HL-60/S4 treated with phorbol 12-myristate 13-acetate at 8.2 ng/mL for 4 days and 3 days (cell line): ENCODE results near the gene CAPS.
"Not testable (repeated sequence)": the region's sequence is repeated elsewhere in the genome, so short reads cannot be mapped to it uniquely, and the experiment has no call there.

ENCODE experiments used
- in situ Hi-C: fragments of 300-500 bp; cut with MboI; formaldehyde crosslinking; loops from 2 replicates; pipeline ENCODE4 v1.15.0; 2022; ENCODE audit warnings: low sequenced_read_pairs

CAPS gene

GRCh38 chr19:5913739-5914357 is at the start of gene CAPS:
Gene CAPS (plus strand): TSS chr19:5914254. CDS start chr19:5914407, 153 bp downstream.
- in situ Hi-C loops, result no loop called here

GRCh38 chr19:5864725-5865486 is 49.1 kb upstream of the CAPS start:
- in situ Hi-C loops, result no loop called here

GRCh38 chr19:5865772-5866171 is 48.3 kb upstream of the CAPS start:
- in situ Hi-C loops, result no loop called here

GRCh38 chr19:5867201-5868136 is 46.6 kb upstream of the CAPS start:
- in situ Hi-C loops, result no loop called here

GRCh38 chr19:5870986-5871394 is 43.1 kb upstream of the CAPS start:
- in situ Hi-C loops, result no loop called here

GRCh38 chr19:5873617-5874199 is 40.3 kb upstream of the CAPS start:
- in situ Hi-C loops, result no loop called here

- in situ Hi-C loops, result not testable (repeated sequence)
Observed at GRCh38 chr19:5874496-5874895, 39.6 kb upstream of the CAPS start.

GRCh38 chr19:5877427-5877826 is 36.6 kb upstream of the CAPS start:
- in situ Hi-C loops, result no loop called here

- in situ Hi-C loops, result no loop called here
Observed at GRCh38 chr19:5877882-5878281, 36.2 kb upstream of the CAPS start.

GRCh38 chr19:5880196-5880595 is 33.9 kb upstream of the CAPS start:
- in situ Hi-C loops, result no loop called here

GRCh38 chr19:5880604-5881078 is 33.4 kb upstream of the CAPS start:
- in situ Hi-C loops, result no loop called here

GRCh38 chr19:5881543-5882299 is 32.3 kb upstream of the CAPS start:
- in situ Hi-C loops, result no loop called here

- in situ Hi-C loops, result no loop called here
Observed at GRCh38 chr19:5882421-5882968, 31.6 kb upstream of the CAPS start.

GRCh38 chr19:5883157-5883873 is 30.7 kb upstream of the CAPS start:
- in situ Hi-C loops, result not testable (repeated sequence)

- in situ Hi-C loops, result not testable (repeated sequence)
Observed at GRCh38 chr19:5884065-5884811, 29.8 kb upstream of the CAPS start.

GRCh38 chr19:5889288-5889971 is 24.6 kb upstream of the CAPS start:
- in situ Hi-C loops, result no loop called here

GRCh38 chr19:5890099-5890498 is 24.0 kb upstream of the CAPS start:
- in situ Hi-C loops, result no loop called here

- in situ Hi-C loops, result no loop called here
Observed at GRCh38 chr19:5891572-5891937, 22.5 kb upstream of the CAPS start.
